Neuronal stem cell (in vitro differentiated cells): Measurements from ENCODE around the gene ABHD3.
"Not testable (repeated sequence)": the region's sequence is repeated elsewhere in the genome, so short reads cannot be mapped to it uniquely, and the experiment has no call there.

Experiments
- DNase-seq: peaks from one replicate; pipeline ENCODE4 v3.0.0-alpha.2; 2013; ENCODE audit warnings: low spot score
- H2AFZ ChIP-seq: one replicate; pipeline ENCODE4 v1.6.1; 2013; ENCODE audit warnings: mild to moderate bottlenecking, low read length, inconsistent platforms
- H2AK5ac ChIP-seq: 2 replicates; pipeline ENCODE4 v1.6.1; 2013; ENCODE audit warnings: low read depth, mild to moderate bottlenecking, inconsistent platforms, low read length, moderate library complexity, mixed read lengths
- H2BK120ac ChIP-seq: 2 replicates; pipeline ENCODE4 v1.6.1; 2013; ENCODE audit warnings: low read depth, mild to moderate bottlenecking, inconsistent platforms, low read length, moderate library complexity, mixed read lengths
- H2BK12ac ChIP-seq: one replicate; pipeline ENCODE4 v1.6.1; 2013; ENCODE audit warnings: low read length, inconsistent platforms
- H2BK15ac ChIP-seq: 2 replicates; pipeline ENCODE4 v1.6.1; 2013; ENCODE audit warnings: mild to moderate bottlenecking, low read length, inconsistent platforms, mixed read lengths
- H2BK5ac ChIP-seq: one replicate; pipeline ENCODE4 v1.6.1; 2013; ENCODE audit warnings: inconsistent platforms, mild to moderate bottlenecking, low read length, moderate library complexity
- H3K14ac ChIP-seq: one replicate; pipeline ENCODE4 v1.6.1; 2013; ENCODE audit warnings: low read length, inconsistent platforms
- H3K18ac ChIP-seq: 2 replicates; pipeline ENCODE4 v1.6.1; 2013; ENCODE audit warnings: low read length, inconsistent platforms
- H3K23ac ChIP-seq: 2 replicates; pipeline ENCODE4 v1.6.1; 2013; ENCODE audit warnings: low read depth, mild to moderate bottlenecking, mixed read lengths, low read length, inconsistent platforms; ENCODE audit not compliant: poor library complexity
- H3K27ac ChIP-seq: replicated peaks from 3 replicates; pipeline ENCODE4 v1.5.1; 2013; ENCODE audit warnings: low read length, inconsistent platforms
- H3K27me3 ChIP-seq, 3 experiments: 2 replicates each; pipeline ENCODE4 v1.6.1; 2013; ENCODE audit warnings: low read length in 3 of 3, mild to moderate bottlenecking in 2 of 3, inconsistent platforms in 1 of 3, low read depth in 1 of 3, mixed read lengths in 1 of 3, moderate library complexity in 1 of 3; ENCODE audit not compliant: control insufficient read depth in 3 of 3, insufficient read depth in 3 of 3
- H3K36me3 ChIP-seq, 2 donors: replicated peaks in 1 of 2; 2 replicates each; pipeline ENCODE4 v1.6.1; 2013; ENCODE audit warnings: low read length in 2 of 2; ENCODE audit not compliant: control insufficient read depth in 2 of 2, insufficient read depth in 2 of 2
- H3K4ac ChIP-seq: 2 replicates; pipeline ENCODE4 v1.6.1; 2013; ENCODE audit warnings: inconsistent platforms, mild to moderate bottlenecking, low read length, moderate library complexity
- H3K4me1 ChIP-seq, 2 donors: 1 replicate in 1 of 2; 2 replicates in 1 of 2; pipeline ENCODE4 v1.6.1; 2013; ENCODE audit warnings: low read length in 2 of 2, low read depth in 1 of 2; ENCODE audit not compliant: control insufficient read depth in 2 of 2, insufficient read depth in 1 of 2
- H3K4me2 ChIP-seq: one replicate; pipeline ENCODE4 v1.6.1; 2013; ENCODE audit warnings: mild to moderate bottlenecking, low read length, inconsistent platforms; ENCODE audit not compliant: insufficient read depth, poor library complexity, severe bottlenecking
- H3K4me3 ChIP-seq, 2 donors: 2 replicates each; pipeline ENCODE4 v1.5.1; 2013; ENCODE audit warnings: low read length in 2 of 2, mild to moderate bottlenecking in 2 of 2, inconsistent platforms in 1 of 2, moderate library complexity in 1 of 2
- H3K79me1 ChIP-seq: one replicate; pipeline ENCODE4 v1.6.1; 2013; ENCODE audit warnings: low read depth, mild to moderate bottlenecking, inconsistent platforms, low read length, moderate library complexity
- H3K9ac ChIP-seq: one replicate; pipeline ENCODE4 v1.6.1; 2013; ENCODE audit warnings: mild to moderate bottlenecking, low read depth, low read length, inconsistent platforms; ENCODE audit not compliant: poor library complexity
- H3K9me3 ChIP-seq, 2 donors: replicated peaks in 1 of 2; 2 replicates each; pipeline versions ENCODE3 to v1.6.1; 2013; ENCODE audit warnings: low read length in 2 of 2, mild to moderate bottlenecking in 2 of 2, inconsistent platforms in 1 of 2, low read depth in 1 of 2, mixed read lengths in 1 of 2, moderate library complexity in 1 of 2; ENCODE audit not compliant: control insufficient read depth in 2 of 2, insufficient read depth in 1 of 2
- H4K8ac ChIP-seq: one replicate; pipeline ENCODE4 v1.6.1; 2013; ENCODE audit warnings: low read depth, mild to moderate bottlenecking, inconsistent platforms, low read length, moderate library complexity
- H4K91ac ChIP-seq: one replicate; pipeline ENCODE4 v1.6.1; 2013; ENCODE audit warnings: low read length, low read depth, mild to moderate bottlenecking, inconsistent platforms; ENCODE audit not compliant: poor library complexity
- WGBS, 2 donors: extraction: QIAGEN DNeasy Blood & Tissue Kit; methylation state at CpG; one replicate each; pipeline ENCODE4 v1.1.7; 2013; ENCODE audit warnings: missing lambda C conversion rate in 2 of 2, mixed read lengths in 1 of 2; ENCODE audit not compliant: insufficient read length in 2 of 2, insufficient replicate concordance in 1 of 2; ENCODE audit errors: extremely low coverage in 2 of 2; 5-methylcytosine and 5-hydroxymethylcytosine counted together

The ABHD3 gene

DNA sequence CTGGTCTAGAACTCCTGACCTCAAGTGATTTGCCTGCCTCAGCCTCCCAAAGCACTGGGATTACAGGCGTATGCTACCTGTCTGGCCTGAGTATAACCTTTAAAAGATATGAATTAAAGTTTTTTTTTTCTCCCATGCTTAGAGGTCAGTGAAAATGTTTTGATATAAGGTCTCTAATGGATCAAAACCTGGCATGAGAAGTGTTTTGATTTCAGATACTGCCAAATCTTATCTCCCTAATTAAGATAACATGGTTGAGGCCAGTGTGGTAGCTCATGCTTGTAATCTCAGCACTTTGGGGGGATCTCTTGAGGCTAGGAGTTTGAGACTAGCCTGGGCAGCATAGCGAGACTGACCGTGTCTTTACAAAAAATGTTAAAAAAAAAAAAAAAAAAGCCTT is 51.2 kb downstream of the ABHD3 start:
- no peak overlapping the region for H2AK5ac ChIP-seq
- no peaks in the 10 kb centered on the region for H3K79me1 ChIP-seq
- no peak overlapping the region for H3K27ac ChIP-seq
- no peak overlapping the region for H4K8ac ChIP-seq
- H3K9me3 ChIP-seq, result peaks cover 0 to 2% of the 10 kb centered on the region in 2 donors
- no peak overlapping the region for H3K18ac ChIP-seq
- H3K4me3 ChIP-seq, result no peak overlapping the region
- no peak overlapping the region for H3K14ac ChIP-seq
- no peak overlapping the region for H3K9ac ChIP-seq
- H3K4ac ChIP-seq, result no peak overlapping the region
- H3K4me1 ChIP-seq, result no peaks in the 10 kb centered on the region
- H4K91ac ChIP-seq, result no peak overlapping the region
- WGBS, 2 donors, result no CpG with 5 or more reads among the region's 3 CpGs
- H3K27me3 ChIP-seq, result no peaks in the 10 kb centered on the region
- H3K4me2 ChIP-seq, result no peak overlapping the region
- no peak overlapping the region for H2BK120ac ChIP-seq
- H2BK15ac ChIP-seq, result no peak overlapping the region
- no peak overlapping the region for H3K23ac ChIP-seq
- H2BK12ac ChIP-seq, result no peak overlapping the region
- H2AFZ ChIP-seq, result no peak overlapping the region
- peaks cover 0 to 41% of the 10 kb centered on the region in 2 donors for H3K36me3 ChIP-seq
- H2BK5ac ChIP-seq, result no peak overlapping the region
- no peak for DNase-seq

DNA sequence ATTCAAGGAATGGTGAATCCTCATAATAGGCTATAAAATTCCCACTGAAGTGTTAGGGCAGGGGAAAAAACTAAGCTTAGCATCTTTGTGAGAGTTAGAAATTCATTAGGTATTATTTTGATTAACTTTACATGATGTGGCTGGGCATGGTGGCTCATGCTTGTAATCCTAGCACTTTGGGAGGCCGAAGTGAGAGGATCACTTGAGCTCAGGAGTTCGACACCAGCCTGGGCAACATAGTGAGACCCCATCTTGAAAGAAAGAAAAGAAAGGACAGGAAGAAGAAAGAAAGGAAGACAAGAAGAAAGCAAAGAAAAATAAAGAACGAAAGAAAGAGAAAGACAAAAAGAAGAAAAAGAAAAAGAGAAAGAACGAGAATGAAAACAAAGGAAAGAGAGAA is 52.5 kb downstream of the ABHD3 start:
- Histone ChIP-seq H3K79me1 (no peaks in the 10 kb centered on the region), H4K91ac (no peak overlapping the region), H3K4me3 (no peak overlapping the region), H2BK120ac (no peak overlapping the region), H3K14ac (no peak overlapping the region), H3K36me3 (peaks cover 0 to 28% of the 10 kb centered on the region in 2 donors), H3K4me2 (no peak overlapping the region), H2BK12ac (no peak overlapping the region), H2BK5ac (no peak overlapping the region), H3K4me1 (no peaks in the 10 kb centered on the region), H2AFZ (no peak overlapping the region), H2BK15ac (no peak overlapping the region), H2AK5ac (no peak overlapping the region), H3K9me3 (peaks cover 0 to 2% of the 10 kb centered on the region in 2 donors), H3K27me3 (no peaks in the 10 kb centered on the region), H3K18ac (no peak overlapping the region), H4K8ac (no peak overlapping the region), H3K9ac (no peak overlapping the region), H3K27ac (no peak overlapping the region), H3K4ac (no peak overlapping the region), H3K23ac (no peak overlapping the region)
- DNase-seq, result no peak
- no CpG with 5 or more reads among the region's 4 CpGs for WGBS, 2 donors

DNA sequence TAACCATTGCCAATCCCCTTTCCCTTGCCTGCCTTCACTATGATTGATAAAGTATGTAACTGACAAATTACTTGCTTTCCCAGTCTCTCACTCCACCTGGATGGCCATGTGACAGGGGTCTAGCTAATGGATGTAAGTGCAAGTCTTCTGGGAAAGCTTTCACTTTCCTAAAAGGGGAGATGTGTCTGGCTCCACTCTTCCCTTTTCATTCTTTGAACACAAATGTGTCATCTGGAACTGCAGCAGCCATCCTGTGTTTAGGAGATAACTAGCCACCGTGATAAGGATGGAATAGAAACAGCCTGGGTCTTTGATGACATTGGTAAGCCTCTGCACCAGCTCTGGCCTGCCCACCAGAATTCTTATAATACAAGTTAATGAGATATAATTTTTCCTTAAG is 54.3 kb downstream of the ABHD3 start:
- H2BK5ac ChIP-seq, result no peak overlapping the region
- H3K14ac ChIP-seq, result no peak overlapping the region
- H3K9me3 ChIP-seq, result peaks cover 0 to 2% of the 10 kb centered on the region in 2 donors
- no peak overlapping the region for H3K4me3 ChIP-seq
- no peaks in the 10 kb centered on the region for H3K4me1 ChIP-seq
- no peak overlapping the region for H4K91ac ChIP-seq
- H3K4me2 ChIP-seq, result no peak overlapping the region
- H3K36me3 ChIP-seq, result peaks cover 0 to 19% of the 10 kb centered on the region in 2 donors
- no CpG with 5 or more reads among the region's 1 CpG for WGBS, 2 donors
- H2AFZ ChIP-seq, result no peak overlapping the region
- H3K27me3 ChIP-seq, result no peaks in the 10 kb centered on the region
- DNase-seq, result no peak
- no peak overlapping the region for H2BK120ac ChIP-seq
- H3K18ac ChIP-seq, result no peak overlapping the region
- no peak overlapping the region for H2AK5ac ChIP-seq
- no peak overlapping the region for H3K23ac ChIP-seq
- no peak overlapping the region for H4K8ac ChIP-seq
- H3K9ac ChIP-seq, result no peak overlapping the region
- no peak overlapping the region for H3K27ac ChIP-seq
- H2BK12ac ChIP-seq, result no peak overlapping the region
- H2BK15ac ChIP-seq, result no peak overlapping the region
- H3K4ac ChIP-seq, result no peak overlapping the region
- no peaks in the 10 kb centered on the region for H3K79me1 ChIP-seq

DNA sequence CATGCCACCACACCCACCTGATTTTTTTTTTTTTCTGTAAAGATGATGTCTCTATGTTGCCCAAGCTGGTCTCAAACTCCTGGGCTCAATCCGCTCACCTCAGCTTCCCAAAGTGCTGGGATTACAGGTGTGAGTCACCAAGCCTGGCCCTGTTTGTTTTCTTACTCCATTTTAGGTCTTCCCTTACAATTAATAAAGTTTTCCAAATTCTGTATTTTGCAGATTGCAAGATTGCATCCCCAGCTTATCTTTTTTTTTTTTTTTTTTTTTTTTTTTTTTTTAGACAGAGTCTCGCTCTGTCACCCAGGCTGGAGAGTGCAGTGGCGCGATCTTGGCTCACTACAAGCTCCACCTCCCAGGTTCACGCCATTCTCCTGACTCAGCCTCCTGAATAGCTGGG is 64.2 kb downstream of the ABHD3 start:
- not testable (repeated sequence) for H3K4me2 ChIP-seq

More for the DNA sequence above, 64.2 kb downstream of the ABHD3 start:
- not testable (repeated sequence) for H3K14ac ChIP-seq, H4K91ac ChIP-seq, H2BK5ac ChIP-seq, H2AFZ ChIP-seq, H2BK120ac ChIP-seq, DNase-seq, H3K79me1 ChIP-seq, H3K4me1 ChIP-seq, H3K9me3 ChIP-seq, H3K23ac ChIP-seq, H2AK5ac ChIP-seq, H3K27me3 ChIP-seq, H3K4me3 ChIP-seq, H3K4ac ChIP-seq, H2BK12ac ChIP-seq, H3K27ac ChIP-seq, H4K8ac ChIP-seq, H3K9ac ChIP-seq, H3K18ac ChIP-seq, H2BK15ac ChIP-seq
- H3K36me3 ChIP-seq, result peaks cover 3 to 23% of the 10 kb centered on the region in 2 donors
- WGBS, 2 donors, result no CpG with 5 or more reads among the region's 5 CpGs
